GM12878 (cell line): ENCODE results near the gene MIGA2. TPM values are rescaled to one million over a fixed set of nuclear protein-coding genes. Genes with fewer than 3 reads are reported as not detected.
A peak's percentile ranks its signal among the peaks of the same experiment; 100 is the strongest.

Experiments used
- ATAC-seq: fragments of 200-7000 bp; cut with Tn5 transposase; 3 replicates; pipeline ENCODE4 v1.9.1; 2020; ENCODE audit warnings: mild to moderate bottlenecking, moderate library complexity
- Bru-seq: library from RNA; stranded (reverse); fragments of 400-500 nt; gene quantifications from one replicate; lab custom pipeline; 2021; lab: Mats Ljungman, UMichigan
- BruChase-seq, 2 experiments: library from RNA; stranded (reverse); fragments of 400-500 nt; gene quantifications; one replicate each; lab custom pipeline; 2021; lab: Mats Ljungman, UMichigan
- BruUV-seq: library from RNA; stranded (reverse); fragments of 400-500 nt; replicated peaks from 2 replicates; lab custom pipeline; 2021; lab: Mats Ljungman, UMichigan
- CTCF ChIA-PET: fragments of 300-600 bp; sonication (Branson Sonifier 250); formaldehyde crosslinking; extraction: SDS; loops from one replicate; lab custom pipeline; 2021; ENCODE audit warnings: inconsistent platforms; lab: Yijun Ruan, JAX
- POLR2A ChIA-PET: fragments of 350-600 bp; formaldehyde crosslinking; extraction: SDS; loops from one replicate; lab custom pipeline; 2021; ENCODE audit warnings: inconsistent platforms; lab: Charles Lee
- RAD21 ChIA-PET: fragments of 300-600 bp; sonication (Branson Sonifier 250); formaldehyde crosslinking; loops from one replicate; lab custom pipeline; 2023; ENCODE audit warnings: antibody characterized with exemption; ENCODE audit not compliant: unreplicated experiment; lab: Charles Lee
- SMC1A ChIA-PET: fragments of 300-600 bp; sonication (Branson Sonifier 250); formaldehyde crosslinking; loops from one replicate; lab custom pipeline; 2023; ENCODE audit not compliant: unreplicated experiment, uncharacterized antibody; lab: Charles Lee
- DNase-seq: peaks from one replicate; pipeline ENCODE4 v3.0.0-alpha.2; 2011; ENCODE audit warnings: low read depth, low spot score
- FAIRE-seq: peaks from 3 replicates; lab custom pipeline; 2011; peaks lifted over from hg19 to GRCh38; lab: Jason Lieb, UNC
- H2AFZ ChIP-seq: 2 replicates; pipeline ENCODE4 v1.6.0; 2011; ENCODE audit warnings: low read depth, low read length, control low read depth; ENCODE audit not compliant: control insufficient read depth
- H3K27ac ChIP-seq: 2 replicates; pipeline ENCODE4 v1.5.1; 2011; ENCODE audit warnings: control low read depth; ENCODE audit not compliant: control insufficient read depth, insufficient read depth
- H3K27me3 ChIP-seq, 2 experiments: replicated peaks in 1 of 2; 2 replicates each; pipeline versions ENCODE4 v1.6.0 to v1.6.1; 2011; ENCODE audit warnings: low read length in 1 of 2; ENCODE audit not compliant: control insufficient read depth in 2 of 2, insufficient read depth in 2 of 2
- H3K36me3 ChIP-seq, 2 experiments: 2 replicates each; pipeline ENCODE4 v1.5.1; 2011; ENCODE audit warnings: low read length in 1 of 2; ENCODE audit not compliant: control insufficient read depth in 2 of 2, insufficient read depth in 2 of 2
- H3K4me1 ChIP-seq: 2 replicates; pipeline ENCODE4 v1.6.1; 2011; ENCODE audit warnings: mild to moderate bottlenecking, low read length, moderate library complexity, mixed read lengths; ENCODE audit not compliant: control insufficient read depth, insufficient read depth
- H3K4me2 ChIP-seq: 2 replicates; pipeline ENCODE4 v1.6.0; 2011; ENCODE audit warnings: control low read depth; ENCODE audit not compliant: control insufficient read depth, insufficient read depth
- H3K4me3 ChIP-seq: fragments of 200-600 bp; sonication (generic); 2 replicates; pipeline ENCODE4 v1.5.1; 2016
- H3K79me2 ChIP-seq: 2 replicates; pipeline ENCODE4 v1.6.0; 2011; ENCODE audit warnings: low read length; ENCODE audit not compliant: control insufficient read depth, insufficient read depth
- H3K9ac ChIP-seq: 2 replicates; pipeline ENCODE4 v1.8.0; 2011; ENCODE audit warnings: low read length, control low read depth, mixed read lengths; ENCODE audit not compliant: control insufficient read depth, insufficient read depth
- H3K9me3 ChIP-seq: replicated peaks from 3 replicates; pipeline ENCODE4 v1.5.1; 2011; ENCODE audit warnings: mild to moderate bottlenecking, low read length; ENCODE audit not compliant: control insufficient read depth, insufficient read depth
- H4K20me1 ChIP-seq: 2 replicates; pipeline ENCODE4 v1.6.0; 2011; ENCODE audit not compliant: control insufficient read depth, insufficient read depth
- CBFB ChIP-seq: IDR thresholded peaks from 2 replicates; pipeline ENCODE4 v1.6.1; 2016; ENCODE audit warnings: antibody characterized with exemption, low read depth
- HDGF ChIP-seq: fragments of 450-650 bp; IDR thresholded peaks from 2 replicates; pipeline ENCODE4 v1.6.1; 2016; ENCODE audit warnings: antibody characterized with exemption
- NFYA ChIP-seq: IDR thresholded peaks from 2 replicates; pipeline ENCODE4 v1.6.1; 2011; ENCODE audit warnings: low read depth, mild to moderate bottlenecking, low read length, improper control_type of control experiment, borderline replicate concordance
- NFYB ChIP-seq: IDR thresholded peaks from 2 replicates; pipeline ENCODE4 v1.6.1; 2011; ENCODE audit warnings: low read depth, mild to moderate bottlenecking, low read length, improper control_type of control experiment, moderate library complexity; ENCODE audit not compliant: insufficient read depth
- PBX3 ChIP-seq: IDR thresholded peaks from 2 replicates; pipeline ENCODE4 v1.6.1; 2011; ENCODE audit warnings: mild to moderate bottlenecking, low read depth, low read length, moderate library complexity; ENCODE audit not compliant: insufficient replicate concordance
- POLR2AphosphoS2 ChIP-seq: IDR thresholded peaks from 2 replicates; pipeline ENCODE4 v1.6.1; 2011; ENCODE audit warnings: low read depth, mild to moderate bottlenecking, low read length, improper control_type of control experiment, moderate library complexity
- POU2F2 ChIP-seq: IDR thresholded peaks from 3 replicates; pipeline ENCODE4 v1.6.1; 2011; ENCODE audit warnings: low read depth, mild to moderate bottlenecking, low read length, borderline replicate concordance
- SMC3 ChIP-seq: IDR thresholded peaks from 2 replicates; pipeline ENCODE4 v1.6.1; 2011; ENCODE audit warnings: low read length, improper control_type of control experiment, borderline replicate concordance
- TCF3 ChIP-seq: IDR thresholded peaks from 2 replicates; pipeline ENCODE4 v1.6.1; 2012; ENCODE audit warnings: low read depth, mild to moderate bottlenecking, low read length, borderline replicate concordance; ENCODE audit not compliant: insufficient read depth
- WGBS: methylation state at CpG from one replicate; pipeline ENCODE4 v1.1.6; 2016; ENCODE audit warnings: low lambda C conversion rate; ENCODE audit not compliant: insufficient replicate concordance, insufficient coverage; ENCODE audit errors: missing lambda C conversion rate; 5-methylcytosine and 5-hydroxymethylcytosine counted together
- in situ Hi-C: fragments of 300-500 bp; cut with MboI; formaldehyde crosslinking; loops from 9 replicates; pipeline ENCODE4 v1.14.3; 2018; ENCODE audit warnings: mixed read lengths
- intact Hi-C: fragments of 100-400 bp; cut with micrococcal nuclease; formaldehyde crosslinking; loops from one replicate; pipeline ENCODE4 v1.14.2; 2022; ENCODE audit not compliant: unreplicated experiment
- long read RNA-seq, 2 experiments: library from polyadenylated mRNA; unstranded; transcript quantifications; one replicate each; pipeline ENCODE4 v2.0.0, GENCODE V29; 2019 to 2020
- polyA minus RNA-seq, 3 experiments: library from RNA; depleted of rRNA, polyadenylated mRNA; stranded (reverse); fragments of >200 nt; gene quantifications; 2 replicates each; pipeline ENCODE4 v1.2.3, GENCODE V29; 2011
- polyA plus RNA-seq, 11 experiments: library from polyadenylated mRNA; depleted of rRNA in 4 of 11; unstranded in 6 of 11; stranded (reverse) in 5 of 11; fragments of >200 nt; fragmentation: Nextera tagmentation in 4 of 11; fragmentation: Illumina TruSeq in 1 of 11; extraction: Ambion mirVana in 4 of 11; extraction: Trizol in 1 of 11; gene quantifications; 1 replicate in 1 of 11; 2 replicates in 10 of 11; pipeline versions ENCODE4 v1.2.1 to v1.2.3, GENCODE V29; 2011 to 2016; ENCODE audit warnings: inconsistent platforms in 2 of 11, missing spikeins in 2 of 11, low read depth in 1 of 11
- total RNA-seq, 4 experiments: library from RNA; depleted of rRNA in 3 of 4; stranded (reverse); fragments of >200 nt in 3 of 4; fragmentation: Illumina TruSeq in 1 of 4; extraction: Trizol in 1 of 4; gene quantifications; 2 replicates each; pipeline versions ENCODE4 v1.2.1 to v1.2.3, GENCODE V29; 2013 to 2021
- TF ChIP-seq, protein P1 (sequence below): fragments of 150-350 bp; IDR thresholded peaks from 2 replicates; pipeline ENCODE4 v1.6.1; 2014; ENCODE audit warnings: mild to moderate bottlenecking, low read depth, low read length

MIGA2 gene, protein sequence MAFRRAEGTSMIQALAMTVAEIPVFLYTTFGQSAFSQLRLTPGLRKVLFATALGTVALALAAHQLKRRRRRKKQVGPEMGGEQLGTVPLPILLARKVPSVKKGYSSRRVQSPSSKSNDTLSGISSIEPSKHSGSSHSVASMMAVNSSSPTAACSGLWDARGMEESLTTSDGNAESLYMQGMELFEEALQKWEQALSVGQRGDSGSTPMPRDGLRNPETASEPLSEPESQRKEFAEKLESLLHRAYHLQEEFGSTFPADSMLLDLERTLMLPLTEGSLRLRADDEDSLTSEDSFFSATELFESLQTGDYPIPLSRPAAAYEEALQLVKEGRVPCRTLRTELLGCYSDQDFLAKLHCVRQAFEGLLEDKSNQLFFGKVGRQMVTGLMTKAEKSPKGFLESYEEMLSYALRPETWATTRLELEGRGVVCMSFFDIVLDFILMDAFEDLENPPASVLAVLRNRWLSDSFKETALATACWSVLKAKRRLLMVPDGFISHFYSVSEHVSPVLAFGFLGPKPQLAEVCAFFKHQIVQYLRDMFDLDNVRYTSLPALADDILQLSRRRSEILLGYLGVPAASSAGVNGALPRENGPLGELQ
- total RNA-seq (2013; cell fraction: nucleolus; rRNA removed) = 75.6 and 86.7 TPM in 2 replicates
- total RNA-seq (2014; rRNA removed) (15.5 and 15.8 TPM in 2 replicates), total RNA-seq (2014; rRNA removed; fragmentation: Illumina TruSeq; extraction: Trizol) (7.9 and 8.1 TPM in 2 replicates), total RNA-seq (2021) (27.8 and 31.0 TPM in 2 replicates), polyA plus RNA-seq (2011; rRNA removed) (6.2 and 9.5 TPM in 2 replicates), polyA plus RNA-seq (2014; fragmentation: Illumina TruSeq; extraction: Trizol) (1.5 and 6.7 TPM in 2 replicates), polyA plus RNA-seq (2014; fragmentation: Nextera tagmentation; extraction: Ambion mirVana) (under 1 TPM; 0.14 to 0.77 TPM), polyA plus RNA-seq (2014; rRNA removed) (27.3 and 28.0 TPM in 2 replicates), polyA plus RNA-seq (2016; fragmentation: Nextera tagmentation; extraction: Ambion mirVana) (10 to 100 TPM; 18.2 to 21.0 TPM), polyA minus RNA-seq (2011; rRNA and poly(A)+ RNA removed) (8.4 and 17.2 TPM in 2 replicates), Bru-seq, nascent RNA (percentile 54 among the genes with signal in this experiment), BruChase-seq, experiment 1, labeled RNA remaining after a 6-hour chase (percentile 63 among the genes with signal in this experiment), BruChase-seq, experiment 2, labeled RNA remaining after a 2-hour chase (percentile 62 among the genes with signal in this experiment)
- polyA plus RNA-seq (2011; ENCODE audit: low read depth) = 7.5 TPM
- 12.4 and 21.6 TPM in 2 replicates for polyA plus RNA-seq (2011; cell fraction: cytosol; rRNA removed)
- 187 and 207 TPM in 2 replicates for polyA plus RNA-seq (2011; cell fraction: nucleus; rRNA removed)
- polyA plus RNA-seq (2012) = 14.0 and 17.2 TPM in 2 replicates
- 4.9 and 7.5 TPM in 2 replicates for polyA minus RNA-seq (2011; cell fraction: cytosol; rRNA and poly(A)+ RNA removed)
- polyA minus RNA-seq (2011; cell fraction: nucleus; rRNA and poly(A)+ RNA removed) = 20.2 and 27.9 TPM in 2 replicates
- long read RNA-seq, experiment 1, partial matches to known transcripts = 2 of 5 reads
- long read RNA-seq, experiment 1, other reads (novel, unspliced or antisense) = 3 of 5 reads
- long read RNA-seq, experiment 2, partial matches to known transcripts = 0 of 5 reads
- long read RNA-seq, experiment 2, other reads (novel, unspliced or antisense) = 5 of 5 reads

GRCh38 chr9:129036241-129036922, at the start of gene MIGA2:
TSS of gene MIGA2 (plus strand) at chr9:129036626. CDS start at chr9:129040595, 3,969 bp downstream.
- Histone ChIP-seq H3K9ac (peak within 1 kb of the TSS; percentile 69), H3K79me2 (peaks cover 19% of the 10 kb centered on the region), H2AFZ (peak within 1 kb of the TSS; percentile 100), H3K4me3 (peak within 1 kb of the TSS; percentile 83), H3K36me3 (peaks cover 0 to 2% of the 10 kb centered on the region in 2 experiments; a peak in 2 of 4 replicates), H3K27me3 (no peaks in the 10 kb centered on the region), H3K4me2 (peak within 1 kb of the TSS; percentile 93), H3K9me3 (no peaks in the 10 kb centered on the region), H4K20me1 (no peaks in the 10 kb centered on the region), H3K27ac (peak within 1 kb of the TSS; percentile 62), H3K4me1 (peaks cover 17% of the 10 kb centered on the region)
- RAD21 ChIA-PET = interaction anchor here (1.0 to 1.5 kb wide), 3 partner anchors 16 to 217 kb away, joined by 3 to 5 read pairs (median 3); partner anchors contain the start of gene DOLPP1
- CTCF ChIA-PET = interaction anchor here (0.7 to 1.1 kb wide), 2 partner anchors 44 to 104 kb away, joined by 3 read pairs; no protein-coding TSS in a partner anchor
- POLR2A ChIA-PET = interaction anchor here (0.5 to 1.0 kb wide), 6 partner anchors 8 to 926 kb away, joined by 3 to 8 read pairs (median 6); partner anchors contain the start of genes DOLPP1 and SH3GLB2
- SMC1A ChIA-PET = interaction anchor here (0.6 kb wide), 1 partner anchor 31 kb away, joined by 3 read pairs; no protein-coding TSS in a partner anchor
- in situ Hi-C loops (no loop called here), intact Hi-C loops (no loop called here)
- DNase-seq (peak; percentile 96), FAIRE-seq (peak; percentile 99), ATAC-seq (peak; percentile 99)
- BruUV-seq = no TSS peak
- WGBS = 3% methylated on average over 46 of the region's 49 CpGs
- peak; percentile 86; the same call in 1 of the 2 replicates for TF ChIP-seq HDGF
- TF ChIP-seq NFYB = peak; percentile 75; the same call in 1 of the 2 replicates
- TF ChIP-seq SMC3 = no peak
- no peak for TF ChIP-seq CBFB
- peak; percentile 95 for TF ChIP-seq PBX3
- no peak; the same call in 2 of the 3 replicates for TF ChIP-seq POU2F2
- TF ChIP-seq, protein P1, sequence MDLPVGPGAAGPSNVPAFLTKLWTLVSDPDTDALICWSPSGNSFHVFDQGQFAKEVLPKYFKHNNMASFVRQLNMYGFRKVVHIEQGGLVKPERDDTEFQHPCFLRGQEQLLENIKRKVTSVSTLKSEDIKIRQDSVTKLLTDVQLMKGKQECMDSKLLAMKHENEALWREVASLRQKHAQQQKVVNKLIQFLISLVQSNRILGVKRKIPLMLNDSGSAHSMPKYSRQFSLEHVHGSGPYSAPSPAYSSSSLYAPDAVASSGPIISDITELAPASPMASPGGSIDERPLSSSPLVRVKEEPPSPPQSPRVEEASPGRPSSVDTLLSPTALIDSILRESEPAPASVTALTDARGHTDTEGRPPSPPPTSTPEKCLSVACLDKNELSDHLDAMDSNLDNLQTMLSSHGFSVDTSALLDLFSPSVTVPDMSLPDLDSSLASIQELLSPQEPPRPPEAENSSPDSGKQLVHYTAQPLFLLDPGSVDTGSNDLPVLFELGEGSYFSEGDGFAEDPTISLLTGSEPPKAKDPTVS = no peak
- TF ChIP-seq POLR2AphosphoS2 = peak; percentile 80
- no peak for TF ChIP-seq TCF3
- no peak for TF ChIP-seq NFYA
